ENCODE data around the gene COQ9.

The COQ9 gene

GRCh38 chr16:57509231-57509923 lies 62.1 kb downstream of the COQ9 start:
- DNase-seq (ENCODE audit: low read depth in 1 of 2, low spot score in 1 of 2) = no peak

- DNase-seq (ENCODE audit: low read depth in 1 of 2, low spot score in 1 of 2) = no peak
Measured at GRCh38 chr16:57510016-57510871, 63.0 kb downstream of the COQ9 start.

Measured in activated T-helper 1 cell treated with anti-CD3 and anti-CD28 coated beads, Interleukin-2, amount 50 U/mL, for 16 hours (primary cell).